Parathyroid adenoma (tissue), 2 donors: ENCODE measurements around the gene GRID1.

Source experiments
- H2AFZ ChIP-seq: fragments of 300-600 bp; sonication (generic); one replicate; pipeline ENCODE4 v1.7.0; 2017; ENCODE audit warnings: antibody characterized with exemption, mild to moderate bottlenecking
- H3K27ac ChIP-seq: fragments of 300-600 bp; sonication (generic); one replicate; pipeline ENCODE4 v1.7.0; 2017
- H3K27me3 ChIP-seq: fragments of 300-600 bp; sonication (generic); one replicate; pipeline ENCODE4 v1.7.0; 2017; ENCODE audit warnings: low read length; ENCODE audit not compliant: control insufficient read depth, insufficient read depth
- H3K36me3 ChIP-seq: fragments of 300-600 bp; sonication (generic); one replicate; pipeline ENCODE4 v1.7.0; 2017; ENCODE audit warnings: low read length; ENCODE audit not compliant: control insufficient read depth, insufficient read depth
- H3K4me1 ChIP-seq: fragments of 300-600 bp; sonication (generic); one replicate; pipeline ENCODE4 v1.7.0; 2017; ENCODE audit warnings: control low read depth
- H3K4me2 ChIP-seq: fragments of 300-600 bp; sonication (generic); one replicate; pipeline ENCODE4 v1.7.0; 2017; ENCODE audit warnings: low read length
- H3K4me3 ChIP-seq: fragments of 300-600 bp; sonication (generic); one replicate; pipeline ENCODE4 v1.7.0; 2017; ENCODE audit warnings: low read depth, low read length
- H3K79me2 ChIP-seq: fragments of 300-600 bp; sonication (generic); one replicate; pipeline ENCODE4 v1.7.0; 2017; ENCODE audit warnings: control low read depth
- H3K9ac ChIP-seq: fragments of 300-600 bp; sonication (generic); one replicate; pipeline ENCODE4 v1.7.0; 2017; ENCODE audit warnings: mild to moderate bottlenecking
- H3K9me3 ChIP-seq: fragments of 300-600 bp; sonication (generic); one replicate; pipeline ENCODE4 v1.7.0; 2017; ENCODE audit warnings: low read length; ENCODE audit not compliant: control insufficient read depth
- TF ChIP-seq, protein P1 (sequence below): fragments of 300-600 bp; sonication (generic); IDR thresholded peaks from one replicate; pipeline ENCODE4 v1.7.0; 2017; ENCODE audit warnings: antibody characterized with exemption, mild to moderate bottlenecking
- donor health status: primary hyperparathyroidism.

The GRID1 gene

DNA sequence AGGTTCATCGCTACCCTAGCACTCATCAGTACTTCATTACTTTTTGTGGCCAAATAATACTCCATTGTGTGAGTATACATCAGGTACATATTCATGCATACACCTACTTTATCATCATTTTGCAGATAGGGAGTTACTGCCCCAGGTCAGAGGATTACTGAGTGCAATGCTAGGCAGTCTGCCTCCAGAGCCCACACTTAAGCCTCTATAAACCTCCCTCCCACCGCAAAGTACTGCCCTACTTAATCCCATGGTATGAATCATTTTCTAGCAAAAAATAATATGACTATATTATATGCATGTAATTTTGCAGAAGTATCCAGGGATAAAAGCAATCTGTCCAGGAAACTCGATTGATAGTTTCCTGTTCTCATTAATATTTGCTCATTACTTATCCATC is 194.3 kb downstream of the GRID1 start:
- Histone ChIP-seq H3K4me1 (no peaks in the 10 kb centered on the region), H2AFZ (no peak overlapping the region), H3K9ac (no peak overlapping the region), H3K27ac (no peak overlapping the region), H3K9me3 (no peaks in the 10 kb centered on the region), H3K36me3 (no peaks in the 10 kb centered on the region), H3K79me2 (no peaks in the 10 kb centered on the region), H3K27me3 (no peaks in the 10 kb centered on the region), H3K4me3 (no peak overlapping the region), H3K4me2 (no peak overlapping the region)
- TF ChIP-seq, protein P1, sequence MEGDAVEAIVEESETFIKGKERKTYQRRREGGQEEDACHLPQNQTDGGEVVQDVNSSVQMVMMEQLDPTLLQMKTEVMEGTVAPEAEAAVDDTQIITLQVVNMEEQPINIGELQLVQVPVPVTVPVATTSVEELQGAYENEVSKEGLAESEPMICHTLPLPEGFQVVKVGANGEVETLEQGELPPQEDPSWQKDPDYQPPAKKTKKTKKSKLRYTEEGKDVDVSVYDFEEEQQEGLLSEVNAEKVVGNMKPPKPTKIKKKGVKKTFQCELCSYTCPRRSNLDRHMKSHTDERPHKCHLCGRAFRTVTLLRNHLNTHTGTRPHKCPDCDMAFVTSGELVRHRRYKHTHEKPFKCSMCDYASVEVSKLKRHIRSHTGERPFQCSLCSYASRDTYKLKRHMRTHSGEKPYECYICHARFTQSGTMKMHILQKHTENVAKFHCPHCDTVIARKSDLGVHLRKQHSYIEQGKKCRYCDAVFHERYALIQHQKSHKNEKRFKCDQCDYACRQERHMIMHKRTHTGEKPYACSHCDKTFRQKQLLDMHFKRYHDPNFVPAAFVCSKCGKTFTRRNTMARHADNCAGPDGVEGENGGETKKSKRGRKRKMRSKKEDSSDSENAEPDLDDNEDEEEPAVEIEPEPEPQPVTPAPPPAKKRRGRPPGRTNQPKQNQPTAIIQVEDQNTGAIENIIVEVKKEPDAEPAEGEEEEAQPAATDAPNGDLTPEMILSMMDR, result no peak

- no peak overlapping the region for H3K27ac ChIP-seq
- TF ChIP-seq, protein P1, result no peak
- no peaks in the 10 kb centered on the region for H3K27me3 ChIP-seq
- H2AFZ ChIP-seq, result no peak overlapping the region
- no peaks in the 10 kb centered on the region for H3K79me2 ChIP-seq
- no peaks in the 10 kb centered on the region for H3K9me3 ChIP-seq
- no peaks in the 10 kb centered on the region for H3K36me3 ChIP-seq
- H3K9ac ChIP-seq, result no peak overlapping the region
- H3K4me1 ChIP-seq, result no peaks in the 10 kb centered on the region
- no peak overlapping the region for H3K4me3 ChIP-seq
- H3K4me2 ChIP-seq, result no peak overlapping the region
These were observed 196.1 kb downstream of the GRID1 start for GRCh38 chr10:86170255-86171108.

GRCh38 chr10:86169506-86170254 is 196.9 kb downstream of the GRID1 start:
- TF ChIP-seq, protein P1, result no peak
- Histone ChIP-seq H3K4me1 (no peaks in the 10 kb centered on the region), H3K27me3 (no peaks in the 10 kb centered on the region)

DNA sequence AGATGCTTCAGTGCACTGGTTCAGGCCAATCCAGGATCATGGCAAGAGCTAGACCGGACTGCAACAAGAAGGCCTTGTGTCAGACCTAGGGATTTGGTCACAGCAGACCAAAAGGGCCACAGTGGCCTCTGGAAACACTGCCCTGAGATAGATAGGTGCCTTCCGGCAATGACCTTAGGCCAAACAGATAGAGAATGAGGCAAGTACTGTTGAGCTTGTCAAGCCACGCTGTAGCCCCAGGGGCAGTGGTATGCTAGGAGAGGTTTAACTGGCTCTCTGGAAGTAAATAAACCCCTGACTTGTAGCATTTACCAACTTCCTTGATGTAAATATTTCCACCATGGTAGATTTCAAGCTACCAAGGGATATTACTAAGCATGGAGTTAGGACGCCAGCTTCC is 197.5 kb downstream of the GRID1 start:
- Histone ChIP-seq H3K4me2 (no peak overlapping the region), H2AFZ (no peak overlapping the region), H3K27ac (no peak overlapping the region), H3K79me2 (no peaks in the 10 kb centered on the region), H3K27me3 (no peaks in the 10 kb centered on the region), H3K4me3 (no peak overlapping the region), H3K4me1 (no peaks in the 10 kb centered on the region), H3K9ac (no peak overlapping the region), H3K36me3 (no peaks in the 10 kb centered on the region), H3K9me3 (no peaks in the 10 kb centered on the region)
- TF ChIP-seq, protein P1, result no peak

More at GRCh38 chr10:86169506-86170254, 196.9 kb downstream of the GRID1 start:
- no peak overlapping the region for H3K4me3 ChIP-seq
- no peak overlapping the region for H3K4me2 ChIP-seq
- H3K36me3 ChIP-seq, result no peaks in the 10 kb centered on the region
- no peak overlapping the region for H2AFZ ChIP-seq
- no peak overlapping the region for H3K9ac ChIP-seq
- H3K27ac ChIP-seq, result no peak overlapping the region
- H3K9me3 ChIP-seq, result no peaks in the 10 kb centered on the region
- H3K79me2 ChIP-seq, result no peaks in the 10 kb centered on the region
